Posterior vena cava (tissue), 2 donors: Measurements from ENCODE around the gene RGS14. TPM values are rescaled to one million over a fixed set of nuclear protein-coding genes. Genes with fewer than 3 reads are reported as not detected.
"Not testable (repeated sequence)": the region's sequence is repeated elsewhere in the genome, so short reads cannot be mapped to it uniquely, and the experiment has no call there.

Experiments used
- DNase-seq: peaks from one replicate; pipeline ENCODE4 v3.0.0-alpha.2; 2020; ENCODE audit warnings: low spot score
- intact Hi-C, 2 donors: fragments of 100-400 bp; cut with DNase I; formaldehyde crosslinking; loops; one replicate each; pipeline versions ENCODE4 v1.14.1 to v1.14.2; 2022 to 2023
- total RNA-seq, 2 donors: library from RNA; stranded (reverse); fragmentation: NEBNext Ultra II Directional; extraction: Animal tissue kit (Norgen Biotek cat#: 25700); gene quantifications; one replicate each; pipeline ENCODE4 v1.2.1, GENCODE V29; 2021
- donor health status: DM: yes; HTN: yes; CAD: no.
- donor health status: DM: yes; HTN: yes; CAD: no.

RGS14 gene
- total RNA-seq, 2 donors from 2014 or later: 11.3 to 13.4 TPM

GRCh38 chr5:177409043-177409801, 51.5 kb downstream of the RGS14 start, which contains the start of gene F12:
F12 (minus strand) TSS chr5:177409564; CDS start chr5:177409527, 37 bp downstream.
- no peak for DNase-seq
- intact Hi-C loops: loop anchor here in 1 of 2 donors (5.0 kb wide), 1 partner anchor 43 kb away; no protein-coding TSS in a partner anchor

GRCh38 chr5:177410575-177410974, 52.9 kb downstream of the RGS14 start:
- no peak for DNase-seq
- intact Hi-C loops: no loop called here

- DNase-seq: no peak
These were observed 55.0 kb downstream of the RGS14 start for GRCh38 chr5:177412603-177413233.

GRCh38 chr5:177414481-177414880, 56.8 kb downstream of the RGS14 start:
- no peak for DNase-seq
- intact Hi-C loops: no loop called here

More at GRCh38 chr5:177412603-177413233, 55.0 kb downstream of the RGS14 start:
- intact Hi-C loops: no loop called here

GRCh38 chr5:177417081-177417480, 59.4 kb downstream of the RGS14 start:
- intact Hi-C loops, DNase-seq: not testable (repeated sequence)

- intact Hi-C loops: no loop called here
- no peak for DNase-seq
These were observed 61.3 kb downstream of the RGS14 start for GRCh38 chr5:177419046-177419445.

GRCh38 chr5:177420472-177420871, 62.7 kb downstream of the RGS14 start:
- intact Hi-C loops, DNase-seq: not testable (repeated sequence)

- intact Hi-C loops: no loop called here
- DNase-seq: no peak
These were observed 63.5 kb downstream of the RGS14 start for GRCh38 chr5:177421062-177421798.

Other genes starting within 250 kb of the RGS14 start
- gene NSD1, start 224.2 kb upstream of the RGS14 start, total RNA-seq: 10 to 100 TPM; 60.5 to 67.6 TPM
- gene RAB24, start 54.2 kb upstream of the RGS14 start, total RNA-seq: 10 to 100 TPM; 17.4 to 18.6 TPM
- 10 to 100 TPM; 81.8 to 91.9 TPM for gene PRELID1, start 54.1 kb upstream of the RGS14 start, total RNA-seq
- gene MXD3, start 46.0 kb upstream of the RGS14 start, total RNA-seq: 1 to 10 TPM; 5.4 to 6.1 TPM
- gene LMAN2, start 6.3 kb upstream of the RGS14 start, total RNA-seq: 10 to 100 TPM; 72.4 to 95.7 TPM
- not detected for gene SLC34A1, start 26.5 kb downstream of the RGS14 start, total RNA-seq
- gene PFN3, start 42.7 kb downstream of the RGS14 start, total RNA-seq: not detected
- gene F12, start 51.6 kb downstream of the RGS14 start, total RNA-seq: under 1 TPM; 0.38 to 0.93 TPM
- gene GRK6, start 68.8 kb downstream of the RGS14 start, total RNA-seq: 10 to 100 TPM; 22.9 to 28.2 TPM
- 1 to 10 TPM in 1 of 2 donors, under 1 TPM in 1; 0.79 to 2.0 TPM for gene PRR7, start 88.9 kb downstream of the RGS14 start, total RNA-seq
- 100 to 1,000 TPM in 1 of 2 donors, 10 to 100 TPM in 1; 94.9 to 121 TPM for gene DBN1, start 115.7 kb downstream of the RGS14 start, total RNA-seq
- gene PDLIM7, start 139.7 kb downstream of the RGS14 start, total RNA-seq: 100 to 1,000 TPM; 448 to 580 TPM
- 10 to 100 TPM in 1 of 2 donors, 1 to 10 TPM in 1; 8.0 to 19.2 TPM for gene DOK3, start 151.9 kb downstream of the RGS14 start, total RNA-seq
- gene DDX41, start 159.0 kb downstream of the RGS14 start, total RNA-seq: 10 to 100 TPM; 52.1 to 52.6 TPM
- 10 to 100 TPM; 33.6 to 36.5 TPM for gene FAM193B, start 196.6 kb downstream of the RGS14 start, total RNA-seq
- gene TMED9, start 234.3 kb downstream of the RGS14 start, total RNA-seq: 100 to 1,000 TPM; 117 TPM
- gene B4GALT7, start 242.2 kb downstream of the RGS14 start, total RNA-seq: 10 to 100 TPM; 17.1 to 17.6 TPM